Hepatocyte (in vitro differentiated cells): ENCODE results near the gene PLCL2. TPM values are rescaled to one million over a fixed set of nuclear protein-coding genes. Genes with fewer than 3 reads are reported as not detected.

Experiments used
- DNase-seq: peaks from one replicate; pipeline ENCODE4 v3.0.0-alpha.2; 2016; ENCODE audit warnings: low spot score
- H2AFZ ChIP-seq: fragments of 200-600 bp; sonication (generic); 2 replicates; pipeline ENCODE4 v1.6.0; 2016; ENCODE audit warnings: antibody characterized with exemption, mild to moderate bottlenecking
- H3K27ac ChIP-seq: fragments of 200-600 bp; sonication (generic); 2 replicates; pipeline ENCODE4 v1.5.1; 2016; ENCODE audit warnings: mild to moderate bottlenecking
- H3K27me3 ChIP-seq: fragments of 200-600 bp; sonication (generic); 2 replicates; pipeline ENCODE4 v1.6.1; 2016
- H3K36me3 ChIP-seq: fragments of 200-600 bp; sonication (generic); replicated peaks from 2 replicates; pipeline ENCODE4 v1.5.1; 2016; ENCODE audit warnings: low read depth; ENCODE audit not compliant: insufficient read depth
- H3K4me1 ChIP-seq: fragments of 200-600 bp; sonication (generic); 2 replicates; pipeline ENCODE4 v1.5.1; 2016; ENCODE audit warnings: mild to moderate bottlenecking, moderate library complexity; ENCODE audit not compliant: insufficient read depth
- H3K4me2 ChIP-seq: fragments of 200-600 bp; sonication (generic); 2 replicates; pipeline ENCODE4 v1.6.0; 2016
- H3K4me3 ChIP-seq: fragments of 200-600 bp; sonication (generic); 2 replicates; pipeline ENCODE4 v1.5.1; 2016; ENCODE audit warnings: mild to moderate bottlenecking
- H3K79me2 ChIP-seq: fragments of 200-600 bp; sonication (generic); 2 replicates; pipeline ENCODE4 v1.6.0; 2017; ENCODE audit warnings: mild to moderate bottlenecking
- H3K9me2 ChIP-seq: fragments of 200-600 bp; sonication (generic); replicated peaks from 2 replicates; pipeline ENCODE4 v1.6.0; 2017; ENCODE audit warnings: mild to moderate bottlenecking; ENCODE audit not compliant: insufficient read depth
- H3K9me3 ChIP-seq: fragments of 200-600 bp; sonication (generic); 2 replicates; pipeline ENCODE4 v1.5.1; 2016; ENCODE audit warnings: low read depth, mild to moderate bottlenecking
- H4K20me1 ChIP-seq: fragments of 200-600 bp; sonication (generic); 2 replicates; pipeline ENCODE4 v1.6.0; 2016; ENCODE audit warnings: mild to moderate bottlenecking; ENCODE audit not compliant: insufficient read depth, poor library complexity, severe bottlenecking
- EZH2 ChIP-seq: fragments of 200-600 bp; sonication (generic); IDR thresholded peaks from 2 replicates; pipeline ENCODE4 v1.6.1; 2016; ENCODE audit warnings: antibody characterized with exemption, mild to moderate bottlenecking, borderline replicate concordance
- EZH2phosphoT487 ChIP-seq: fragments of 200-600 bp; sonication (generic); IDR thresholded peaks from one replicate; pipeline ENCODE4 v1.6.1; 2018; ENCODE audit warnings: antibody characterized with exemption, mild to moderate bottlenecking, low read depth, moderate library complexity; ENCODE audit not compliant: unreplicated experiment, severe bottlenecking
- WGBS: methylation state at CpG from one replicate; pipeline ENCODE4 v1.1.6; 2016; ENCODE audit warnings: low lambda C conversion rate; ENCODE audit errors: missing lambda C conversion rate; 5-methylcytosine and 5-hydroxymethylcytosine counted together
- polyA plus RNA-seq: library from polyadenylated mRNA; unstranded; fragments of >200 nt; fragmentation: Nextera tagmentation; extraction: Ambion mirVana; gene quantifications from 2 replicates; pipeline ENCODE4 v1.2.1, GENCODE V29; 2016
- total RNA-seq: library from RNA; depleted of rRNA; stranded (reverse); fragments of >200 nt; gene quantifications from 2 replicates; pipeline ENCODE4 v1.2.3, GENCODE V29; 2014
- TF ChIP-seq, protein P1 (sequence below): fragments of 200-600 bp; sonication (generic); IDR thresholded peaks from 2 replicates; pipeline ENCODE4 v1.5.1; 2016; ENCODE audit warnings: antibody characterized with exemption, mild to moderate bottlenecking; ENCODE audit not compliant: poor library complexity

Gene PLCL2
- total RNA-seq (14.2 and 15.1 TPM in 2 replicates), polyA plus RNA-seq (3.2 and 4.9 TPM in 2 replicates)

DNA sequence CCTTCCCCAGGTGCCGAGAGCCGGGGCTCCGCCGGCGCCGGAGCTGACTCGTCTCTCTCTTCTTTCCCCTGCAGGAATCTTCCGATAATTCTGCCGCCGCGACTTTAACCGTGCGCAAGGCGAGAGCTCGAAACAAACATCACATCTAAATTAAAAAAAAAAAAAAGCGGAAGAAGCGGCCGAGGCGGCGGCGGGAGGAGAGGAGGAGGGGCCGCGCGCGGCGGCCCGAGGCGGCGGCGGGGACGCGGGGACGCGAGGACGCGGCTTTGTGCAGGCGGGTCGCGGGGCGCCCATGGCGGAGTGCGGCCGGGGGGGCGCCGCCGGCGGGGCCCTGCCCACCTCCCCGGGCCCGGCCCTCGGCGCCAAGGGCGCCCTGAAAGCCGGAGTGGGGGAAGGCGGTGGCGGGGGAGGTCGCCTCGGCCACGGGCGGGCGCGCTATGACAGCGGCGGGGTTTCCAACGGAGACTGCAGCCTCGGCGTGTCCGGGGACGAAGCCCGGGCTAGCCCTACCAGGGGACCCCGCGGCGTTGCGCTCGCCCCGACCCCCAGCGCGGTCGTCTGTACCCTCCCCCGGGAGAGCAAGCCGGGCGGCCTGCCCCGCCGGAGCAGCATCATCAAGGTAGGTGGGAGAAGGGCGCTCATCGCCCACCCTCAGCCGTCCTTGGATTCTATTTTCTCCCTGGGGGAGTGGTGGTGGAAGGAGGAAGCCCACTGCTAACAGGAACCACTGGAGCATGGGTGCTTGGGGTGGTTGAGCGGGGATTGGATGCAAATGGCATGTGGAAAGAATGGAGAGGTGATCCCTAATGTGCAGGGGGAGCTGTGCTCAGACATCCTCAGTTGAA, at the start of gene PLCL2:
Gene PLCL2, plus strand, starts transcription at position 208 of the 845 bp plus-strand sequence. Its CDS starts 85 bp downstream, at position 293.
- Histone ChIP-seq H3K27me3 (no peaks in the 10 kb centered on the region), H2AFZ (peak within 1 kb of the TSS; percentile 99), H4K20me1 (no peaks in the 10 kb centered on the region), H3K4me2 (peak within 1 kb of the TSS; percentile 96), H3K4me1 (peaks cover 8% of the 10 kb centered on the region), H3K36me3 (no peaks in the 10 kb centered on the region), H3K4me3 (peak within 1 kb of the TSS; percentile 91), H3K9me3 (no peaks in the 10 kb centered on the region), H3K9me2 (no peaks in the 10 kb centered on the region), H3K79me2 (peaks cover 34% of the 10 kb centered on the region), H3K27ac (peak within 1 kb of the TSS; percentile 83)
- TF ChIP-seq, protein P1, sequence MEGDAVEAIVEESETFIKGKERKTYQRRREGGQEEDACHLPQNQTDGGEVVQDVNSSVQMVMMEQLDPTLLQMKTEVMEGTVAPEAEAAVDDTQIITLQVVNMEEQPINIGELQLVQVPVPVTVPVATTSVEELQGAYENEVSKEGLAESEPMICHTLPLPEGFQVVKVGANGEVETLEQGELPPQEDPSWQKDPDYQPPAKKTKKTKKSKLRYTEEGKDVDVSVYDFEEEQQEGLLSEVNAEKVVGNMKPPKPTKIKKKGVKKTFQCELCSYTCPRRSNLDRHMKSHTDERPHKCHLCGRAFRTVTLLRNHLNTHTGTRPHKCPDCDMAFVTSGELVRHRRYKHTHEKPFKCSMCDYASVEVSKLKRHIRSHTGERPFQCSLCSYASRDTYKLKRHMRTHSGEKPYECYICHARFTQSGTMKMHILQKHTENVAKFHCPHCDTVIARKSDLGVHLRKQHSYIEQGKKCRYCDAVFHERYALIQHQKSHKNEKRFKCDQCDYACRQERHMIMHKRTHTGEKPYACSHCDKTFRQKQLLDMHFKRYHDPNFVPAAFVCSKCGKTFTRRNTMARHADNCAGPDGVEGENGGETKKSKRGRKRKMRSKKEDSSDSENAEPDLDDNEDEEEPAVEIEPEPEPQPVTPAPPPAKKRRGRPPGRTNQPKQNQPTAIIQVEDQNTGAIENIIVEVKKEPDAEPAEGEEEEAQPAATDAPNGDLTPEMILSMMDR, result no peak
- no peak for TF ChIP-seq EZH2phosphoT487
- TF ChIP-seq EZH2, result no peak
- WGBS, result under 1% methylated on average over 21 of the region's 87 CpGs
- peak; percentile 62 for DNase-seq

DNA sequence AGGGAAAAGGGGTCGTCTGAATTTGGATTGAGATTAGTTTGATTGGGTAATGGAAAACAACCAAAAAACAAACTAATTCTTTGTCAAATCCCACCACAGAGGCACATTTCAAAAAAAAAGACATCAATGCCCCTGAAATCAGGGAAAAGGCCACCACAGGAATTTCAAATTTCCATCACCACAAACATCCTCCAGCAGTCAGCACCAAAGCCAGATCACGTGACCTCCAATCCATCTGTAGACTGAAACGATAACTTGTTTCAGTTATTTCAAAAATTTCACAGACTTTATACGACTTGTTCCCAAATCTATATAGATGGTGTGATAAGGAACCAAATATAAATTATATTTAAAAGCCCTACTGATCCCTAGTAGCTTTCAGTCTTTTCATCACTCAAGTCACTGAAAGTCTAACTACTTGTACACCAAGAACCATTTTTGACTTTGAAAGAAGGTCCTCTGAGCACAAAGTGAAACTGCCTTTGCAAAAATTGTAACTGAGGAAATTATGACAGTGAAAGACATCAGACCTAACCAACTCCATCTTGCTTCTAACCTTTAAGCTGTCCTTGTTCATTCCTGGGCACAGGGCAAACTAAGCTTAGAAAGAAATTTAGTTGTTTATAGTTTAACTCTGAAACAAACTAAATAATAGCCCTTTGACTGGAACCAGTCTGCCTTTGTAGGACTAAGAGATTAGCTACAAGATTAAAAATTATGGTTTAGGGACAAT, 48.1 kb upstream of the PLCL2 start:
- Histone ChIP-seq H3K79me2 (no peaks in the 10 kb centered on the region), H3K4me2 (no peak overlapping the region), H3K27me3 (no peaks in the 10 kb centered on the region), H2AFZ (no peak overlapping the region), H3K4me3 (no peak overlapping the region), H3K9me3 (no peaks in the 10 kb centered on the region), H4K20me1 (no peaks in the 10 kb centered on the region), H3K9me2 (no peaks in the 10 kb centered on the region), H3K27ac (no peak overlapping the region), H3K4me1 (no peaks in the 10 kb centered on the region), H3K36me3 (no peaks in the 10 kb centered on the region)
- no peak for DNase-seq
- TF ChIP-seq EZH2phosphoT487, result no peak
- TF ChIP-seq EZH2, result no peak
- TF ChIP-seq, protein P1, result no peak
- 56% methylated on average over 4 of the region's 4 CpGs for WGBS

DNA sequence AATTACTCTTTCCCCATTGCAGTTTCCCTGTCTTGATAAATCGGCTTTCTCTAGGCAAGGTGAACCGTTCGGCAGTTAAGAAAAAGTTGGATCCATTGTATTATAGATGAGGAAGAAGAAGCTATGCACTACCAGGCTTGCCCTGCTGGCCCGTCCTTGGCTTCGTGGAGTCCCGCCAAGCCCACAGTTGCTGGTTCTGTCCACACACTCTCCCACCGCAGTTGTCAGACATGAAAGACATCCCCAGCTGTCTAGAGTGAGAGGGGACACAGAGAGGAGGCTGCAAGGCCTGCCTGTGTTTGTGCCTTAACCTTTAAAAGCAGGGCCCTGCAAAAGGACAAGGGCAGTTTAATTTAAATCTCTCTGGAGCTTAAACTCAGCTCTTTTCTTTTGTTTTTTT, 47.2 kb upstream of the PLCL2 start:
- Histone ChIP-seq H3K4me3 (no peak overlapping the region), H3K36me3 (no peaks in the 10 kb centered on the region), H3K4me2 (no peak overlapping the region), H3K4me1 (no peaks in the 10 kb centered on the region), H3K27ac (no peak overlapping the region), H3K79me2 (no peaks in the 10 kb centered on the region), H3K9me3 (no peaks in the 10 kb centered on the region), H3K27me3 (no peaks in the 10 kb centered on the region), H4K20me1 (no peaks in the 10 kb centered on the region), H3K9me2 (no peaks in the 10 kb centered on the region), H2AFZ (no peak overlapping the region)
- TF ChIP-seq EZH2phosphoT487, result no peak
- TF ChIP-seq EZH2, result no peak
- TF ChIP-seq, protein P1, result no peak
- 72% methylated on average over 7 of the region's 7 CpGs for WGBS
- DNase-seq, result no peak
